ENCODE measurements around the gene MPI.

MPI gene

GRCh38 chr15:74937590-74938371, 47.9 kb downstream of the MPI start, which contains the start of gene COX5A:
Gene COX5A, minus strand, starts transcription at chr15:74938073. Its CDS starts 59 bp downstream, at chr15:74938014.
- DNase-seq = peak; percentile 90 to 94

GRCh38 chr15:74950078-74950908, 60.5 kb downstream of the MPI start:
- DNase-seq = peak; percentile 75 to 78

- no peak for DNase-seq
These were observed 61.2 kb downstream of the MPI start for GRCh38 chr15:74951006-74951405.

Measured in Kasumi-1 (cell line).